IPS DF 6.9 (cell line): ENCODE results near the gene LPP.

Experiments
- DNase-seq: peaks from one replicate; pipeline ENCODE4 v3.0.0-alpha.2; 2013; ENCODE audit warnings: low read depth, low spot score
- H3K27ac ChIP-seq: one replicate; pipeline ENCODE4 v1.5.1; 2013; ENCODE audit warnings: low read length, control low read depth
- H3K27me3 ChIP-seq: 2 replicates; pipeline ENCODE4 v1.6.1; 2013; ENCODE audit warnings: mild to moderate bottlenecking, low read length; ENCODE audit not compliant: control insufficient read depth, insufficient read depth
- H3K36me3 ChIP-seq: 2 replicates; pipeline ENCODE4 v1.6.1; 2013; ENCODE audit warnings: low read length; ENCODE audit not compliant: control insufficient read depth, insufficient read depth
- H3K4me1 ChIP-seq: 2 replicates; pipeline ENCODE4 v1.6.1; 2013; ENCODE audit warnings: low read length; ENCODE audit not compliant: control insufficient read depth, insufficient read depth
- H3K4me3 ChIP-seq: 2 replicates; pipeline ENCODE4 v1.5.1; 2013; ENCODE audit warnings: mild to moderate bottlenecking, low read length
- H3K9me3 ChIP-seq: 2 replicates; pipeline ENCODE4 v1.6.1; 2013; ENCODE audit warnings: low read length, inconsistent platforms; ENCODE audit not compliant: control insufficient read depth, insufficient read depth
- WGBS: extraction: QIAGEN DNeasy Blood & Tissue Kit; methylation state at CpG from one replicate; pipeline ENCODE4 v1.1.7; 2013; ENCODE audit warnings: mixed read lengths, missing lambda C conversion rate; ENCODE audit not compliant: insufficient read length, insufficient coverage; 5-methylcytosine and 5-hydroxymethylcytosine counted together

LPP gene

GRCh38 chr3:188476935-188477334 lies 323.0 kb downstream of the LPP start:
- Histone ChIP-seq H3K4me1 (no peaks in the 10 kb centered on the region), H3K9me3 (no peaks in the 10 kb centered on the region), H3K27me3 (no peaks in the 10 kb centered on the region), H3K4me3 (no peak overlapping the region), H3K27ac (no peak overlapping the region), H3K36me3 (no peaks in the 10 kb centered on the region)
- WGBS, result no CpG with 5 or more reads among the region's 4 CpGs
- no peak for DNase-seq

- no peak for DNase-seq
- no peaks in the 10 kb centered on the region for H3K36me3 ChIP-seq
- H3K4me1 ChIP-seq, result no peaks in the 10 kb centered on the region
- no peaks in the 10 kb centered on the region for H3K9me3 ChIP-seq
- no peak overlapping the region for H3K4me3 ChIP-seq
- no CpG with 5 or more reads among the region's 4 CpGs for WGBS
- H3K27me3 ChIP-seq, result no peaks in the 10 kb centered on the region
- no peak overlapping the region for H3K27ac ChIP-seq
These were observed 326.1 kb downstream of the LPP start for GRCh38 chr3:188480011-188480410.

GRCh38 chr3:188482929-188483328 lies 329.0 kb downstream of the LPP start:
- no peaks in the 10 kb centered on the region for H3K9me3 ChIP-seq
- H3K4me1 ChIP-seq, result no peaks in the 10 kb centered on the region
- DNase-seq, result no peak
- no CpG with 5 or more reads among the region's 4 CpGs for WGBS
- no peaks in the 10 kb centered on the region for H3K27me3 ChIP-seq
- H3K4me3 ChIP-seq, result no peak overlapping the region
- no peaks in the 10 kb centered on the region for H3K36me3 ChIP-seq
- H3K27ac ChIP-seq, result no peak overlapping the region

- no peak overlapping the region for H3K4me3 ChIP-seq
- no peak overlapping the region for H3K27ac ChIP-seq
- no peaks in the 10 kb centered on the region for H3K27me3 ChIP-seq
- no peak for DNase-seq
- H3K36me3 ChIP-seq, result no peaks in the 10 kb centered on the region
- no peaks in the 10 kb centered on the region for H3K4me1 ChIP-seq
- no CpG with 5 or more reads among the region's 5 CpGs for WGBS
- H3K9me3 ChIP-seq, result no peaks in the 10 kb centered on the region
These were observed 332.2 kb downstream of the LPP start for GRCh38 chr3:188486126-188486525.

- no CpG with 5 or more reads among the region's 3 CpGs for WGBS
- Histone ChIP-seq H3K36me3 (no peaks in the 10 kb centered on the region), H3K27ac (no peak overlapping the region), H3K4me1 (no peaks in the 10 kb centered on the region), H3K9me3 (no peaks in the 10 kb centered on the region), H3K4me3 (no peak overlapping the region), H3K27me3 (no peaks in the 10 kb centered on the region)
- DNase-seq, result no peak
These were observed 333.0 kb downstream of the LPP start for GRCh38 chr3:188486952-188487351.

- no peaks in the 10 kb centered on the region for H3K36me3 ChIP-seq
- H3K9me3 ChIP-seq, result no peaks in the 10 kb centered on the region
- no peaks in the 10 kb centered on the region for H3K27me3 ChIP-seq
- no peak overlapping the region for H3K27ac ChIP-seq
- no peak for DNase-seq
- H3K4me1 ChIP-seq, result no peaks in the 10 kb centered on the region
- H3K4me3 ChIP-seq, result no peak overlapping the region
- no CpG with 5 or more reads among the region's 5 CpGs for WGBS
These were observed 333.7 kb downstream of the LPP start for GRCh38 chr3:188487652-188488051.

- no peaks in the 10 kb centered on the region for H3K36me3 ChIP-seq
These were observed 334.8 kb downstream of the LPP start for GRCh38 chr3:188488801-188489200.

DNA sequence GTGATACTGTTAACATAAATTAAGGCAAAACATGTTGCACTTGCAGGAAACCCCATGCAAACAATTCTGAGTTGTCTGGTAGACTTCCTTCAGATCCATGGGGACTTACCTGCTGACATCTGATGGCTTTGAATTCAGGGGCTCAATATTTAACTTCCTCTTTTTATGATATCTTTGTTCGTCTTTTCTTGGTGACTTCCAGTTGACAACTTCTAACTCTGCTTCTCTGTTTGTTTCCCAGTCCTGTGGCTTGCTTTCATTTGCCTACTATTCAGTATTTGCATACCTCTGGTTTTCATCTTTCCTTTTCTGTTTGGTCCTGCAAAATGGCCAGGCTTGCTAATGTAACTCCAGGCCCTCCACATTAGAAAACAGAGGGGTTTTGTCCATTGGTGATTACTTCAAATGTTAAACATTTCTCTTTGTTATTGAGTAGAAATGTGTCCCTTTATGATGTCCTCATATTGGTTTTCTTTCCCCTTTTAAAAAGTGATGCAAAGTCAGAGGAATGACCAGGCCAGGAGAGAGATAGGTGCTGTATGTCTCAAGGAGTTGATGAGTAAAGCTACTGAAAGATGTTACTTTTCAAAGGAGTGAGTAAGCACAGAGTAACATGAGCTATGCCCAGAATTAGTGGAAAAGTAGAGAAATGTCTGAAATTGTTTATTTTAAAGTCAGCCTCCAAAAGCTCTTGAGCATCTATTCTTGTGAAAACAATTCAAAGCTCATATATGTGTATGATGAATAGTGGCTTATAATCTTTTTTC lies 335.9 kb downstream of the LPP start:
- DNase-seq, result no peak
- Histone ChIP-seq H3K4me3 (no peak overlapping the region), H3K4me1 (no peaks in the 10 kb centered on the region), H3K27ac (no peak overlapping the region), H3K27me3 (no peaks in the 10 kb centered on the region), H3K9me3 (no peaks in the 10 kb centered on the region), H3K36me3 (no peaks in the 10 kb centered on the region)
- WGBS, result no CpG with 5 or more reads among the region's 1 CpG

More at GRCh38 chr3:188488801-188489200, 334.8 kb downstream of the LPP start:
- no peaks in the 10 kb centered on the region for H3K27me3 ChIP-seq
- no peak overlapping the region for H3K4me3 ChIP-seq
- no peaks in the 10 kb centered on the region for H3K4me1 ChIP-seq
- WGBS, result no CpG with 5 or more reads among the region's 6 CpGs
- no peaks in the 10 kb centered on the region for H3K9me3 ChIP-seq
- no peak for DNase-seq
- H3K27ac ChIP-seq, result no peak overlapping the region

GRCh38 chr3:188490416-188490815 lies 336.5 kb downstream of the LPP start:
- no peak overlapping the region for H3K4me3 ChIP-seq
- no peaks in the 10 kb centered on the region for H3K27me3 ChIP-seq
- no peaks in the 10 kb centered on the region for H3K9me3 ChIP-seq
- H3K27ac ChIP-seq, result no peak overlapping the region
- no peak for DNase-seq
- no CpG with 5 or more reads among the region's 11 CpGs for WGBS
- no peaks in the 10 kb centered on the region for H3K36me3 ChIP-seq
- no peaks in the 10 kb centered on the region for H3K4me1 ChIP-seq

DNA sequence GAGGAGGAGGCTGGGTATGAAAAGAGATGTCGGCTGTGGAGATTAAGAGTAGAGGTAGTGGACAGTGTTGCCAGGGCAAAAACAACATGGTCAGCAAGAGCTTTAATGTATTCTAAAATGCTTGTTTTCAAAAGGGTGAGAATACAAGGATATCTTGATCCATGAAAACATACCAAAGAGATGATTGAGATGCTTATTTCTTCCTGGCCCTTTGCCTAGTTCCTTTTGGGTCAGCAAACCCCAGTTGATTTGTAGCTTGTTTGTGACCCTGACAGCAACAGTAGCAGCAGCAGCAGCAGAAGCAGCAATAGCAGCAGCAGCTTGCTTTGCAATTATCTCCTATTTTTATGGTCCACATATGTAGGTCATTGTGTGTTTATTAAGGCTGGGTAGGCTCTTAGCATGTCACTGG lies 337.3 kb downstream of the LPP start:
- no peaks in the 10 kb centered on the region for H3K4me1 ChIP-seq
- no peaks in the 10 kb centered on the region for H3K27me3 ChIP-seq
- no peaks in the 10 kb centered on the region for H3K36me3 ChIP-seq
- no peak for DNase-seq
- no peak overlapping the region for H3K27ac ChIP-seq
- H3K9me3 ChIP-seq, result no peaks in the 10 kb centered on the region
- no CpG with 5 or more reads among the region's 1 CpG for WGBS
- H3K4me3 ChIP-seq, result no peak overlapping the region

DNA sequence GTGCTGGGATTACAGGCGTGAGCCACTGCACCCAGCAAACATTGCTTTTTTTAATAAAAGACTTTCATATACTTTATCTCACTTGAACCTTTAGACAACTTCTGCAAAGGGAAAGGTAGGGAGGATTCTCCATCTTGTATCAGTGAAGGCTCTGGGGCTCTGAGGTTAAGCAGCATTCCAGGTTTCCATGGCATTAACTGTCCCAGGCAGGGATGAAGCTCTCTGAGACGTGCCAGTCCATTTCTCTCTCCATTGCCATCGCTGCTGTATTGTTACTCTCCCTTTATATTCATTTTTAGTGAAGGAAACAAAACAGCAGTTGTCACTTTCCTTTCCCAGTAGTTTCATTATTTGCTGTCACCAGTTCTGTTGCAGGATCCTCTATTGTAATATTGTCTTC lies 342.4 kb downstream of the LPP start:
- WGBS, result no CpG with 5 or more reads among the region's 3 CpGs
- Histone ChIP-seq H3K36me3 (no peaks in the 10 kb centered on the region), H3K27me3 (no peaks in the 10 kb centered on the region), H3K27ac (no peak overlapping the region), H3K9me3 (no peaks in the 10 kb centered on the region), H3K4me3 (no peak overlapping the region), H3K4me1 (no peaks in the 10 kb centered on the region)
- DNase-seq, result no peak
